HepG2 (cell line): ENCODE measurements around the gene POMT1. TPM values are rescaled to one million over a fixed set of nuclear protein-coding genes. Genes with fewer than 3 reads are reported as not detected.
A peak's percentile ranks its signal among the peaks of the same experiment; 100 is the strongest.

Experiments
- ARNT ChIP-seq: fragments of 450-650 bp; IDR thresholded peaks from 2 replicates; pipeline ENCODE4 v1.6.1; 2017
- CBX2 ChIP-seq, 2 experiments: fragments of 200-600 bp in 1 of 2; sonication (generic); formaldehyde crosslinking in 1 of 2; IDR thresholded peaks; 2 replicates each; pipeline versions ENCODE4 v1.7.0 to v1.8.1; 2018 to 2022; ENCODE audit warnings: low read depth in 2 of 2, low read length in 1 of 2, mild to moderate bottlenecking in 1 of 2, missing genetic modification reagents in 1 of 2
- CREM ChIP-seq, 2 experiments: sonication (generic) in 1 of 2; formaldehyde crosslinking in 1 of 2; IDR thresholded peaks; 2 replicates each; pipeline versions ENCODE4 v1.4.0 to v1.6.1; 2016 to 2020; ENCODE audit warnings: antibody characterized with exemption in 1 of 2, mild to moderate bottlenecking in 1 of 2, missing genetic modification reagents in 1 of 2
- DR1 ChIP-seq: sonication (generic); formaldehyde crosslinking; IDR thresholded peaks from 2 replicates; pipeline ENCODE4 v1.8.0; 2021; ENCODE audit warnings: mild to moderate bottlenecking, missing genetic modification reagents, inconsistent platforms
- FOXJ3 ChIP-seq: sonication (generic); formaldehyde crosslinking; IDR thresholded peaks from 2 replicates; pipeline ENCODE4 v1.4.0; 2020; ENCODE audit warnings: missing genetic modification reagents, mild to moderate bottlenecking, borderline replicate concordance
- GATAD1 ChIP-seq: IDR thresholded peaks from 2 replicates; pipeline ENCODE4 v1.6.1; 2016; ENCODE audit warnings: missing genetic modification reagents, missing compliant biosample characterization
- HBP1 ChIP-seq: IDR thresholded peaks from 2 replicates; pipeline ENCODE4 v1.6.1; 2016; ENCODE audit warnings: low read depth, control low read depth
- HMGXB4 ChIP-seq, 2 experiments: sonication (generic) in 1 of 2; formaldehyde crosslinking in 1 of 2; IDR thresholded peaks; 2 replicates each; pipeline versions ENCODE4 v1.4.0 to v1.6.1; 2018 to 2020; ENCODE audit warnings: missing genetic modification reagents in 2 of 2, borderline replicate concordance in 1 of 2, low read depth in 1 of 2, mild to moderate bottlenecking in 1 of 2, missing biosample characterization in 1 of 2
- NFATC3 ChIP-seq: sonication (generic); formaldehyde crosslinking; IDR thresholded peaks from 2 replicates; pipeline ENCODE4 v1.5.1; 2020; ENCODE audit warnings: mild to moderate bottlenecking, missing genetic modification reagents
- NFRKB ChIP-seq: fragments of 450-650 bp; IDR thresholded peaks from 2 replicates; pipeline ENCODE4 v1.6.1; 2017
- NR2F6 ChIP-seq, 2 experiments: IDR thresholded peaks; 2 replicates each; pipeline ENCODE4 v1.6.1; 2016; ENCODE audit warnings: antibody characterized with exemption in 1 of 2, mild to moderate bottlenecking in 1 of 2
- POLR2G ChIP-seq: fragments of 200-400 bp; formaldehyde crosslinking; IDR thresholded peaks from 2 replicates; pipeline ENCODE4 v1.6.1; 2018; ENCODE audit warnings: mild to moderate bottlenecking, low read depth, low read length, moderate library complexity
- REPIN1 ChIP-seq: sonication (generic); formaldehyde crosslinking; IDR thresholded peaks from 2 replicates; pipeline ENCODE4 v1.8.0; 2022; ENCODE audit warnings: missing genetic modification reagents, low read depth, mild to moderate bottlenecking, borderline replicate concordance
- SALL1 ChIP-seq: sonication (generic); formaldehyde crosslinking; IDR thresholded peaks from 2 replicates; pipeline ENCODE4 v1.8.0; 2022; ENCODE audit warnings: mild to moderate bottlenecking, missing genetic modification reagents
- SATB2 ChIP-seq: sonication (generic); formaldehyde crosslinking; IDR thresholded peaks from 2 replicates; pipeline ENCODE4 v1.5.0; 2020; ENCODE audit warnings: missing genetic modification reagents
- SIN3B ChIP-seq: fragments of 150-350 bp; IDR thresholded peaks from 2 replicates; pipeline ENCODE4 v1.6.1; 2014; ENCODE audit warnings: low read length
- TARDBP ChIP-seq: sonication (generic); formaldehyde crosslinking; IDR thresholded peaks from 2 replicates; pipeline ENCODE4 v1.8.0; 2022; ENCODE audit warnings: mild to moderate bottlenecking, missing genetic modification reagents
- TEAD2 ChIP-seq: sonication (generic); formaldehyde crosslinking; IDR thresholded peaks from 2 replicates; pipeline ENCODE4 v1.9.0; 2021; ENCODE audit warnings: missing genetic modification reagents
- THYN1 ChIP-seq: sonication (generic); formaldehyde crosslinking; IDR thresholded peaks from 2 replicates; pipeline ENCODE4 v1.8.1; 2023; ENCODE audit warnings: low read depth, mild to moderate bottlenecking, moderate library complexity, missing genetic modification reagents, borderline replicate concordance
- WIZ ChIP-seq: sonication (generic); formaldehyde crosslinking; IDR thresholded peaks from 2 replicates; pipeline ENCODE4 v1.5.1; 2020; ENCODE audit warnings: mild to moderate bottlenecking, missing genetic modification reagents
- ZNF329 ChIP-seq: sonication (generic); formaldehyde crosslinking; IDR thresholded peaks from 2 replicates; pipeline ENCODE4 v1.9.0; 2021; ENCODE audit warnings: low read depth, mild to moderate bottlenecking, missing genetic modification reagents
- ZNF503 ChIP-seq: sonication (generic); formaldehyde crosslinking; IDR thresholded peaks from 2 replicates; pipeline ENCODE4 v1.4.0; 2020; ENCODE audit warnings: missing genetic modification reagents
- ZNF724P ChIP-seq: sonication (generic); formaldehyde crosslinking; IDR thresholded peaks from 2 replicates; pipeline ENCODE4 v1.8.0; 2022; ENCODE audit warnings: missing genetic modification reagents, borderline replicate concordance
- ZNF768 ChIP-seq: sonication (generic); formaldehyde crosslinking; IDR thresholded peaks from 2 replicates; pipeline ENCODE4 v1.4.0; 2020; ENCODE audit warnings: missing genetic modification reagents
- polyA plus RNA-seq, 8 experiments: library from polyadenylated mRNA; depleted of rRNA in 3 of 8; stranded (reverse) in 7 of 8; unstranded in 1 of 8; fragments of >200 nt; fragmentation: Illumina TruSeq in 4 of 8; extraction: Trizol in 4 of 8; gene quantifications; 2 replicates each; pipeline versions ENCODE4 v1.2.1 to v1.2.3, GENCODE V29; 2011 to 2016; ENCODE audit warnings: low read depth in 4 of 8, missing spikeins in 1 of 8, mixed read lengths in 1 of 8; ENCODE audit not compliant: insufficient read depth in 1 of 8
- total RNA-seq, 5 experiments: library from RNA; depleted of rRNA; stranded (reverse); fragments of >200 nt; fragmentation: Illumina TruSeq; extraction: Trizol; gene quantifications; 2 replicates each; pipeline ENCODE4 v1.2.3, GENCODE V29; 2016; ENCODE audit warnings: low read depth in 1 of 5

POMT1 gene
- total and polyA plus RNA-seq, 2 of the 13 experiments (the other 11 are each of a cell fraction or from before 2014, with no cell fraction given) = 21.6 to 22.7 TPM

DNA sequence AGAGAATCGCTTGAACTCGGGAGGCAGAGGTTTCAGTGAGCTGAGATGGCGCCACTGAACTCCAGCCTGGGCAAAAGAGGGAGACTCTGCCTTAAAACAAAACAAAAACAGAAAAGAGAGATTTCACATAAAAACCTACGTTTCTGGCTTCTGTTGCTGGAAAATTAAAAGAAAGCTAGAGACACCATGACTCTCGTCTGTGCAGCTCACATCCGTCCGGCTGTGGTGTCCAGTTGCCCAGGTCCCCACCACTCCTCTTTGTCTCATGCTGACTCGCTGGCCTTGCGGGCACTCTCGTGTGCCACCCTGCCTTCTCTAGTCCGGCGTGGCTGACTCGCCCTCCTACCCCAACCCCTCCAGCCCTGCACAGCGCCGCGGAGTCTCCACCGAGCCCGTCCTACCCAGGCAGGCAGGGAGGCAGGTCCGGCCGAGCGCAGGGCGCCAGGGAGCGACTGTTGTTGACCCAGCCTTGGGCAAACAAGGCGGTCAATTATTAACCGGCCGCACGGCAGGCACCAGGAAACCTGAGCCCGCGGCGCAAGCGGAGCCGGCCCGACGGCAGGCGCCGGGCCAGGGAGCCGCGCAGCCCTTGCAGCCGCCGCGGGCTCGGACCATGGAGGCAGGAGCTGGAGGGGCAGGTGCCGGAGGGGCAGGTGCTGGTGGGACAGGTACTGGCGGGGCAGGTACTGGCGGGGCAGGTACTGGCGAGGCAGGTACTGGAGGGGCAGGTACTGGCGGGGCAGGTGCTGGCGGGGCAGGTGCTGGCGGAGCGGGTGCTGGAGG, 42.5 kb downstream of the POMT1 start, which contains the start of gene PRRT1B (continued):
- TF ChIP-seq REPIN1 (CRISPR knock-in tag) (peak; percentile 74; the same call in 1 of the 2 replicates), POLR2G (no peak), ZNF768 (CRISPR knock-in tag) (no peak), HMGXB4 (CRISPR knock-in tag; IDR thresholded peaks at IDR 0.05; ENCODE audit: borderline replicate concordance in 1 of 2, low read depth in 1 of 2) (peak; percentile 17 to 68; a peak in 2 of 4 replicates), ZNF329 (CRISPR knock-in tag) (no peak), SALL1 (CRISPR knock-in tag) (peak; percentile 87), TEAD2 (CRISPR knock-in tag) (no peak), FOXJ3 (CRISPR knock-in tag) (no peak; the same call in 1 of the 2 replicates), GATAD1 (CRISPR knock-in tag) (no peak), ARNT (no peak), SATB2 (no peak), TARDBP (CRISPR knock-in tag) (peak; percentile 89), SIN3B (no peak), NFRKB (no peak), CREM (IDR thresholded peaks at IDR 0.05) (no peak), CREM (CRISPR knock-in tag; IDR thresholded peaks at IDR 0.05) (no peak), NR2F6 (IDR thresholded peaks at IDR 0.05) (no peak), NR2F6 (CRISPR knock-in tag; IDR thresholded peaks at IDR 0.05) (peak; percentile 57; the same call in 1 of the 2 replicates), WIZ (CRISPR knock-in tag) (no peak), ZNF503 (peak; percentile 94), HBP1 (CRISPR knock-in tag) (no peak), CBX2 (IDR thresholded peaks at IDR 0.05; ENCODE audit: low read depth, low read length) (no peak), CBX2 (CRISPR knock-in tag; IDR thresholded peaks at IDR 0.05; ENCODE audit: low read depth) (peak; percentile 92; the same call in 1 of the 2 replicates), ZNF724P (CRISPR knock-in tag) (no peak), THYN1 (CRISPR knock-in tag) (no peak), NFATC3 (CRISPR knock-in tag) (no peak), DR1 (CRISPR knock-in tag) (no peak)
